Stimulated activated CD8-positive, alpha-beta memory T cell treated with anti-CD3 and anti-CD28 coated beads, Interleukin-12 subunit alpha, Interleukin-12 subunit beta, amount 100 ng/mL, for 24 hours (primary cell): ENCODE measurements around the gene CTNND2.

Experiments used
- DNase-seq: peaks from one replicate; pipeline ENCODE4 v3.0.0-alpha.2; 2020; ENCODE audit errors: extremely low read depth

CTNND2 gene

DNA sequence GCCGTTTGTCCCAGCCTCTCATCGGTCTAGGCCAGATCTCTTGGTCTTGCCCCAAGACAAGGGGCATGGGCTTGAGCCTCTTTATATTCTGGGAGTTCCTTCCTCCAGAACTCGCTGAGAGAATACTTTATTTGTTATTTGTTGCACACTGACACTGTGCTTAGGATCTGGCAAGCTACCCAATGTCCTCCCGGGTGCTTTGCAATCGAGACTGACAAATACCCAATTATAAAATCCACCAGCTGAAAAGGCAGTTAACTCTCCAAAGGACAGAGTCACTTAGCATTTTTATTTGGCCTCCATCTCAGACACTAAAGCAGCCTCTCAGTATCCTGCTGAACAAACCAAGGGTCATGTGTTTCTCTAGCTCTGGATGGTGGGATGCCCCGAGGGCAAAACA, 643.0 kb downstream of the CTNND2 start:
- DNase-seq, result no peak

- DNase-seq, result no peak
These were observed 646.2 kb downstream of the CTNND2 start for GRCh38 chr5:11258001-11258400.

- DNase-seq, result no peak
These were observed 651.7 kb downstream of the CTNND2 start for GRCh38 chr5:11252523-11252922.

DNA sequence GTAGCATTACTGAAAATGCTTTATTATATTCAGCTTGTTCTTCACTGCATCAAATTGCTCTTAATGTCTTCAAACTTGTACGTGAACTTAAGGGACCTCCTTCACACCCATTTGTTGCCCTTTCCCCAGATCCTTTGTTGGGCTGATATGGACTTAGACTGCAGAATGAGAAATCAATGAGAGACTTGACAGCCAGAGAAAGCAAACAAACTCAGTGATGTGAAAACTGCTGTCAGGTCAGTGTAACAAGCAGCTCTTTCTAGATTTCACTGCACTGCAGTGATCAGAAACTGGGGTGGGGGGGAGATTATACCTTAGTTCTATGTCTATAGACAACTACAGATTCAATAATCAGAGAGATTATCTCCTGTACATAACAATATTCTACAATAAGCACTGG, 652.2 kb downstream of the CTNND2 start:
- DNase-seq, result no peak

- no peak for DNase-seq
These were observed 653.0 kb downstream of the CTNND2 start for GRCh38 chr5:11251247-11251646.

- DNase-seq, result no peak
These were observed 655.3 kb downstream of the CTNND2 start for GRCh38 chr5:11248966-11249365.

- no peak for DNase-seq
These were observed 657.0 kb downstream of the CTNND2 start for GRCh38 chr5:11247224-11247623.

DNA sequence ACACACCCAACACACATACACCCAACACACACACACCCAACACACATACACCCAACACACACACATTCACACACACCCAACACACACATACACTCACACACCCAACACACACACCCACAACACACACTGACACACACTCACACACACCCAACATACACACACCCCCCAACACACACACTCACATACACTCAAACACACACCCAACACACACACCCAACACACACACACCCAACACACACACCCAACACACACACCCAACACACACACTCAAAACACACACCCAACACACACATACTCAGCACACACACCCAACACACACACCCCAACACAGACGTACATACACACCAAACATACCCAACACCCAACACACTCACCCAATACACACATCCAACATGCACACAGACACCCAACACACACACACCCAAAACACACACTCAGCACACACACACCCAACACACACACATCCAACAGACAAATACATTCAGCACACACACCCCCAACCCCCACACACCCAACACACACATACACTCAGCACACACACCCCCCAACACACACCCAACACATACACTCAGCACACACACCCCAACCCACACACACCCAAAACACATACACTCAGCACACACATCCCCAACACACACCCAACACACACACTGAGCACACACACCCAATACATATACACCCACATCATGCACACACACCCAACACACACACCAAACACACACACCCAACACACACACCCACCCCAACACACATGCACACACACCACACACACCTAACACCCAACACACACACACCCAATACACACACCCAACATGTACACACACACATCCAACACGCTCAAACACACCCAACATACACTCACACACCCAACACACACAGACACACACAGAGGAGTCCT, 663.7 kb downstream of the CTNND2 start:
- no peak for DNase-seq

DNA sequence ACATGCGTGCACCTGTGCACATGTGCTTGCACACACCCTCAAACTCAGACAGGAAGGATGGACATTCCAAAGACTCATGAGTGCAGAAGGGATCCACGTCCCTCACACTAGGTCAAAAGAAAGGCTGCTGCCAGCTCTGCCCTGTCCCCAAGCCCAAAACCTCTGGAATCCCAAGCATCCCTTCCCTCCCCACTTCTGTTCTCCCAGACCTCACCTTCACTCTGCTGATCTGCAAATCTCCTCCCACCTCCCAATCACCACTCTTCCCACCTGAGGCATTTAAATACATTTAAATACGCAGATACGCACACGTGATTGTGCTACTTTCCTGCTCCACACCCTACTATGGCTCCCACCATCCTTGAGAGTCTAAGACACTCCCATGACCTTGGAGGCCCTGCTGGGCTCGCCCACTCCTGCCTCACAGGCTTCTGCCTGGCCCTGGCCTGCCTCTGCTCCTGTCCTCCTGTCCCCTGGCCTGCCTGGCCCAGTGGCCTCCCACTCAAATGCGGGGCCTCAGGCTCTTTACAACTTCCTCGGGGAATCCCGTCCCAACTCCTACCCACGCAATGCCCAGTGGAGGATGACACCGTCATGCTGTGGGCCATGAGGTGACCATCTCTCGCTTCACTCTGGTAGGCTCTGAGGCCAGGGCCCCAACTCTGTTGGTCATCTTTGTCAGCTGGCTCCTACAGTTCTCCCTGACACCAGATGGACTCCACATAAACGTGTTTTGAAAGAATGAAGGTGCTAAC, 664.8 kb downstream of the CTNND2 start:
- DNase-seq, result no peak

- no peak for DNase-seq
These were observed 669.7 kb downstream of the CTNND2 start for GRCh38 chr5:11234501-11234911.

- DNase-seq, result no peak
These were observed 673.4 kb downstream of the CTNND2 start for GRCh38 chr5:11230890-11231289.

- no peak for DNase-seq
These were observed 677.2 kb downstream of the CTNND2 start for GRCh38 chr5:11227064-11227463.

DNA sequence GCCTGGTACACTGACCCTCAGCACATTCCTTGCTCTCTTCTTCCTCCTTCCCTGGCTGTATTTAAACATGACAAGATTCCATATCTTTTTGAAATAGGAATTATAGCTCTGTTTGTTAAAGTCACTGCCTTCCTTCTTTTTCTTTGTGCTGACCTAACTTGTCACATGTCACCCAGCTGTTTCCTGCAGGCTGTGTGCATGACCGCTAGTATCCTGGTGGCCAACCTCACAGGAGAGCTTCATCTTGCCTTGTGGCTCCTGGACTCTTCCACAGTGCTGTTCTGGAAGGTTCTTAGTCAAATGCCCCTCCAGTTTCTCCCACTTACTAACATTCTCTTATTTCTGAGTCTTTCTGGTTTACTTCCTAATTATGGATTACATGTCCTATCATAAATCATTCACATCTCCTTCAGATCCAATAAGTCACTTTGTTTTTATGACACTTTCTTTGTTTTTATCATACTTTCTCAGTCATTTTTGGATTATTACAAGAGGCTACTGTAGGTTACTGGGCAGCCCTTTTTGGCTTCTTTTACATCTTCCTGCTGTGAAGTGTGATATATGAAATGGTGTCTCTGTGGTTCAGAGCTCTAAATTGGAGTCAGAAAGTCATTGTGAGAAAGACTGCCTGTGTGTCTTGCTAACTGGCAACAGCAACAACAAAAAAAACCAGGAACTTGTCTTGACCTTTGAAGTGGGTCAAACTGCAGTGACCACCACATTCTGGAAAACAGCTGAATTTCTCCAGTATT, 679.6 kb downstream of the CTNND2 start:
- DNase-seq, result no peak

- no peak for DNase-seq
These were observed 682.1 kb downstream of the CTNND2 start for GRCh38 chr5:11222169-11222568.

DNA sequence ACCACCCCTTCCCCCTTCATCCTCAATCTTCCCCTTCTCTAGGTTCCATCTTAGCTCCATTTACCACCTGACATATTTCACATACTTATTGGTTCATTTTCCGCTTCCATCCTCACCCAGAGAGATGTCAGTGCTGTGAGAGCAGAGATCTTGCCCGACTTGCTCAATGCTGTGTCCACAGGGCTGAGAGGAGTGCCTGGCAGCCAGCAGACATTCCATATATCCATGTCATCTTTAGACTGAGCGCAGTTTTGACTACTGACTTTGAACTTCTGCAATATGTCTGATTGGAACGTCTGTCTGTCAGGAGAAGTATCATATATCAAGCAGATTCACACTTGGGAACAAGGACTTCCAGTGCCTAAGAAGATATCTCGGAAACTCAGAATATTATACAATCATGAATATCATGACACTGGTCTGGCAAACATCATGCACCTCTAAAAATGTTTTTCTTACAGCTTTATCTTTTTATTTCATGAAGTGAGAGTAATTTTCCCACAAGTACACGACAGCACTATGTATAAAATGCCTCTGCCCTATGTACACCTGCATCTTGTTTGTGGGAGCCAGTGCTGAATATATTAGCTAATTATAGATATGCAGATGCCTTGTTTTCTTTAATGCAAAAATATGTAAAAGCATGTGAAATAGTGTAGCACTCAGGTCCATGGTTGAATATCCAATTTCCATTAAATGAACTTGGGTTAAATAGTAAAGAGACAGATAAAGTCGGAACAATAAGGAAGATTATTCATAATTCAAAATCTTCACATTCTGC, 689.2 kb downstream of the CTNND2 start:
- DNase-seq, result no peak

DNA sequence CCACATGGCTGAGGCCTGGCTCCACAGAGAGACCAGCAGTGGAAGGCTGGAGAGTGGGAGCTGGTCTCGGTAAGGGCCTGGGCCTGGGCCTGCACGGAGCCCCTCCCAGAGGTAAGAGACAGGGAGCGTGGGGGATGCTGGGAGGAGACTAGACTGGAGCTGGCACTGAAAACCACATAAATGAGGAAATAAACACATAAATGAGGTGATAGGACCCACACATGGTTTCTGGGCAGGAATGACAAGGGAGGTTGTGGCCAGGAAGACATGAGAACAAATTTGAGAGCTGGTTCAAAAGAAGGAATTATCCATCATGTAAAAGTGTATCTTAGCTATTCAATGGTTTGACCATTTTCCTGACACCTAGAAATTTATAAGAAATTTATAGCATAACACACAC, 691.5 kb downstream of the CTNND2 start:
- no peak for DNase-seq

GRCh38 chr5:11197726-11198125, 706.5 kb downstream of the CTNND2 start:
- DNase-seq, result no peak

GRCh38 chr5:11191673-11192072, 712.6 kb downstream of the CTNND2 start:
- DNase-seq, result no peak

- DNase-seq, result no peak
These were observed 721.7 kb downstream of the CTNND2 start for GRCh38 chr5:11182441-11183080.

GRCh38 chr5:11181940-11182339, 722.3 kb downstream of the CTNND2 start:
- DNase-seq, result no peak

GRCh38 chr5:11180890-11181289, 723.4 kb downstream of the CTNND2 start:
- DNase-seq, result no peak
